Measurements from ENCODE around the gene HEY2. TPM values are rescaled to one million over a fixed set of nuclear protein-coding genes. Genes with fewer than 3 reads are reported as not detected.
A peak's percentile ranks its signal among the peaks of the same experiment; 100 is the strongest.
"Not testable (repeated sequence)": the region's sequence is repeated elsewhere in the genome, so short reads cannot be mapped to it uniquely, and the experiment has no call there.

Gene HEY2
- not detected for total RNA-seq
- under 1 TPM in 3 of 4 donors, not detected in 1; 0.34 to 0.39 (median 0.38) TPM for polyA plus RNA-seq

DNA sequence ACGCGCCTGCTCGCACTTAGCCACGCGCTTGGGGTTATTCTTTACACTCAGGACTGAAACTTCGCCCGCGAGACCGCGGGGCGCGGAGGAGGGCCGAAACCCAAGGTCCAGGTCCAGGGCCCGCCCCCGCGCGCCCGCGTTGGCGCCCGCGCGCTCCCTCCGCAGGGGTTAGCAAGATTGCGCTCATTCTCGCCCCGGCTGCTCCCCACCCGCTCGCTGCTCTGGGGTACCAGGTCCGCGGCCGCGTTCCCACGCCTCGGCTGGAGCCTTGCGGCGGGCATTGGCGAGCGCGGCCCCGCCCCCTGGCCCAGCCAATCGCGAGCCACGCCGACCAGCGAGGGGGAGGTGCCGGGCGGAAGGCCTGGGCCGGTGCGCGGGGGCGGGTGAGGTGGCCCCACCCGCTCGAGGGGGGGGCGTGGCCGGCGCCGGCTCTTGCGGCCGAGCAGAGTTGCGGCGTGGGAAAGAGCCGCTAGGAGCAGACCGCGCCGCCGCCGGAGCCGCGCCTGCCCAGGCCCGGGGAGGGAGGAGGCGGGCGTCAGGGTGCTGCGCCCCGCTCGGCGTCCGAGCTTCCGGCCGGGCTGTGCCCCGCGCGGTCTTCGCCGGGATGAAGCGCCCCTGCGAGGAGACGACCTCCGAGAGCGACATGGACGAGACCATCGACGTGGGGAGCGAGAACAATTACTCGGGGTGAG is at the start of gene HEY2:
TSS of gene HEY2 (plus strand) at position 460 of the 692 bp plus-strand sequence. CDS start at position 605, 145 bp downstream.
- Mint-ChIP-seq H3K4me1 (peaks cover 16 to 41% (median 28%) of the 10 kb centered on the region in 4 donors), H3K27me3 (peaks cover 90% of the 10 kb centered on the region), H3K4me3 (peak within 1 kb of the TSS; percentile 61 to 95 (median 93)), H3K27ac (peak within 1 kb of the TSS; percentile 83 to 89 (median 88)), H3K9me3 (peaks cover 0 to 3% (median 0%) of the 10 kb centered on the region in 7 donors), H3K36me3 (no peaks in the 10 kb centered on the region)
- no peaks in the 10 kb centered on the region for H3K36me3 ChIP-seq (ENCODE audit: control insufficient read depth, insufficient read depth, low read length)
- peaks cover 58% of the 10 kb centered on the region for H3K27me3 ChIP-seq (ENCODE audit: control insufficient read depth, insufficient read depth, low read length)
- H3K4me1 ChIP-seq (ENCODE audit: control insufficient read depth, insufficient read depth, low read length, poor library complexity, severe bottlenecking) = peaks cover 45% of the 10 kb centered on the region
- no peaks in the 10 kb centered on the region for H3K9me3 ChIP-seq (ENCODE audit: control insufficient read depth in 2 of 2, low read length in 2 of 2)
- ATAC-seq (ENCODE audit: low read depth in 2 of 2) (peak; percentile 80 to 81), DNase-seq (peak; percentile 72 to 86 (median 76))
- H3K27ac ChIP-seq (ENCODE audit: insufficient read depth, low read length, poor library complexity, severe bottlenecking) = no peak within 1 kb of the TSS
- peak within 1 kb of the TSS; percentile 77 for H3K4me3 ChIP-seq (ENCODE audit: low read depth, low read length)

GRCh38 chr6:125700581-125701353 is 48.7 kb upstream of the HEY2 start:
- Histone ChIP-seq H3K27me3 (ENCODE audit: control insufficient read depth, insufficient read depth, low read length) (no peaks in the 10 kb centered on the region), H3K9me3 (ENCODE audit: control insufficient read depth in 2 of 2, low read length in 2 of 2) (no peaks in the 10 kb centered on the region), H3K27ac (ENCODE audit: insufficient read depth, low read length, poor library complexity, severe bottlenecking) (no peak overlapping the region), H3K4me1 (ENCODE audit: control insufficient read depth, insufficient read depth, low read length, poor library complexity, severe bottlenecking) (no peaks in the 10 kb centered on the region), H3K36me3 (ENCODE audit: control insufficient read depth, insufficient read depth, low read length) (no peaks in the 10 kb centered on the region), H3K4me3 (ENCODE audit: low read depth, low read length) (no peak overlapping the region)
- DNase-seq (no peak), ATAC-seq (ENCODE audit: low read depth in 2 of 2) (no peak)
- H3K27me3 Mint-ChIP-seq = peaks cover 4% of the 10 kb centered on the region
- H3K4me1 Mint-ChIP-seq = no peaks in the 10 kb centered on the region
- H3K9me3 Mint-ChIP-seq = peaks cover 0 to 2% (median 0%) of the 10 kb centered on the region in 7 donors
- H3K4me3 Mint-ChIP-seq = no peak overlapping the region
- no peaks in the 10 kb centered on the region for H3K36me3 Mint-ChIP-seq
- H3K27ac Mint-ChIP-seq = peak overlapping the region in 1 of 3 donors; percentile 14

DNA sequence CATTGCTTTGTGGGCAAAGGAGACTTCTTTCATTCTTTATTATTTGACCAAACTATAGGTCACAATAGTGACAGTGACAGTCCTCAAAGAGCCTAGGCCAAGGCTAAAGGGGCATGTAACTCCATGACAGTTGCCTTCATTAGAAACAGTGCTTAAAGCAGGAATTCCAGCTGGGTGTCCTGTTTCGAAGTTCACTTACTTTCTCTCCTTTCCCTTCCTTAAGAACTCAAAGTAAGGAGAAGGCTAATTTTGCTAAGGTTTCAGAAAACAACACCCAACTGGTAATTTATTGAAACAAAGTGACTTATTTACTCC is 48.1 kb upstream of the HEY2 start:
- H3K4me1 Mint-ChIP-seq = peaks cover 0 to 2% (median 0%) of the 10 kb centered on the region in 4 donors
- peaks cover 4% of the 10 kb centered on the region for H3K27me3 Mint-ChIP-seq
- H3K9me3 Mint-ChIP-seq = peaks cover 0 to 3% (median 0%) of the 10 kb centered on the region in 7 donors

GRCh38 chr6:125703882-125704281 is 45.5 kb upstream of the HEY2 start:
- not testable (repeated sequence) for H3K4me3 ChIP-seq (ENCODE audit: low read depth, low read length); DNase-seq; H3K27ac ChIP-seq (ENCODE audit: insufficient read depth, low read length, poor library complexity, severe bottlenecking); H3K27ac Mint-ChIP-seq; H3K4me1 Mint-ChIP-seq; H3K4me3 Mint-ChIP-seq; H3K27me3 ChIP-seq (ENCODE audit: control insufficient read depth, insufficient read depth, low read length); H3K36me3 Mint-ChIP-seq; H3K27me3 Mint-ChIP-seq; H3K36me3 ChIP-seq (ENCODE audit: control insufficient read depth, insufficient read depth, low read length); H3K9me3 ChIP-seq (ENCODE audit: control insufficient read depth in 2 of 2, low read length in 2 of 2); H3K4me1 ChIP-seq (ENCODE audit: control insufficient read depth, insufficient read depth, low read length, poor library complexity, severe bottlenecking); ATAC-seq (ENCODE audit: low read depth in 2 of 2); H3K9me3 Mint-ChIP-seq

More for the DNA sequence above, 48.1 kb upstream of the HEY2 start:
- no peak overlapping the region for H3K27ac Mint-ChIP-seq
- no peaks in the 10 kb centered on the region for H3K27me3 ChIP-seq (ENCODE audit: control insufficient read depth, insufficient read depth, low read length)
- no peak overlapping the region for H3K4me3 ChIP-seq (ENCODE audit: low read depth, low read length)
- ATAC-seq (ENCODE audit: low read depth in 2 of 2) = no peak
- H3K36me3 ChIP-seq (ENCODE audit: control insufficient read depth, insufficient read depth, low read length) = no peaks in the 10 kb centered on the region
- H3K9me3 ChIP-seq (ENCODE audit: control insufficient read depth in 2 of 2, low read length in 2 of 2) = no peaks in the 10 kb centered on the region
- H3K27ac ChIP-seq (ENCODE audit: insufficient read depth, low read length, poor library complexity, severe bottlenecking) = no peak overlapping the region
- H3K36me3 Mint-ChIP-seq = no peaks in the 10 kb centered on the region
- no peak for DNase-seq
- no peaks in the 10 kb centered on the region for H3K4me1 ChIP-seq (ENCODE audit: control insufficient read depth, insufficient read depth, low read length, poor library complexity, severe bottlenecking)
- no peak overlapping the region for H3K4me3 Mint-ChIP-seq

GRCh38 chr6:125707615-125708243 is 41.7 kb upstream of the HEY2 start:
- ATAC-seq (ENCODE audit: low read depth in 2 of 2) (no peak), DNase-seq (no peak)
- Histone ChIP-seq H3K4me1 (ENCODE audit: control insufficient read depth, insufficient read depth, low read length, poor library complexity, severe bottlenecking) (no peaks in the 10 kb centered on the region), H3K27me3 (ENCODE audit: control insufficient read depth, insufficient read depth, low read length) (no peaks in the 10 kb centered on the region), H3K4me3 (ENCODE audit: low read depth, low read length) (no peak overlapping the region), H3K9me3 (ENCODE audit: control insufficient read depth in 2 of 2, low read length in 2 of 2) (no peaks in the 10 kb centered on the region), H3K36me3 (ENCODE audit: control insufficient read depth, insufficient read depth, low read length) (no peaks in the 10 kb centered on the region), H3K27ac (ENCODE audit: insufficient read depth, low read length, poor library complexity, severe bottlenecking) (no peak overlapping the region)
- H3K27me3 Mint-ChIP-seq = peaks cover 4% of the 10 kb centered on the region
- peaks cover 0 to 11% (median 4%) of the 10 kb centered on the region in 7 donors for H3K9me3 Mint-ChIP-seq
- no peaks in the 10 kb centered on the region for H3K36me3 Mint-ChIP-seq
- H3K27ac Mint-ChIP-seq = no peak overlapping the region
- no peak overlapping the region for H3K4me3 Mint-ChIP-seq
- peaks cover 0 to 2% (median 0%) of the 10 kb centered on the region in 4 donors for H3K4me1 Mint-ChIP-seq

- H3K4me1 ChIP-seq (ENCODE audit: control insufficient read depth, insufficient read depth, low read length, poor library complexity, severe bottlenecking) = no peaks in the 10 kb centered on the region
- no peaks in the 10 kb centered on the region for H3K9me3 ChIP-seq (ENCODE audit: control insufficient read depth in 2 of 2, low read length in 2 of 2)
- H3K9me3 Mint-ChIP-seq = peaks cover 0 to 18% (median 3%) of the 10 kb centered on the region in 7 donors
- no peaks in the 10 kb centered on the region for H3K27me3 ChIP-seq (ENCODE audit: control insufficient read depth, insufficient read depth, low read length)
- no peaks in the 10 kb centered on the region for H3K36me3 ChIP-seq (ENCODE audit: control insufficient read depth, insufficient read depth, low read length)
- H3K36me3 Mint-ChIP-seq = no peaks in the 10 kb centered on the region
- H3K4me3 ChIP-seq (ENCODE audit: low read depth, low read length) = no peak overlapping the region
- H3K4me3 Mint-ChIP-seq = no peak overlapping the region
- no peak overlapping the region for H3K27ac Mint-ChIP-seq
- DNase-seq = no peak
- H3K4me1 Mint-ChIP-seq = peaks cover 0 to 5% (median under 1%) of the 10 kb centered on the region in 4 donors
- no peaks in the 10 kb centered on the region for H3K27me3 Mint-ChIP-seq
- ATAC-seq (ENCODE audit: low read depth in 2 of 2) = no peak
- no peak overlapping the region for H3K27ac ChIP-seq (ENCODE audit: insufficient read depth, low read length, poor library complexity, severe bottlenecking)
These were observed 38.3 kb upstream of the HEY2 start for GRCh38 chr6:125711013-125711675.

DNA sequence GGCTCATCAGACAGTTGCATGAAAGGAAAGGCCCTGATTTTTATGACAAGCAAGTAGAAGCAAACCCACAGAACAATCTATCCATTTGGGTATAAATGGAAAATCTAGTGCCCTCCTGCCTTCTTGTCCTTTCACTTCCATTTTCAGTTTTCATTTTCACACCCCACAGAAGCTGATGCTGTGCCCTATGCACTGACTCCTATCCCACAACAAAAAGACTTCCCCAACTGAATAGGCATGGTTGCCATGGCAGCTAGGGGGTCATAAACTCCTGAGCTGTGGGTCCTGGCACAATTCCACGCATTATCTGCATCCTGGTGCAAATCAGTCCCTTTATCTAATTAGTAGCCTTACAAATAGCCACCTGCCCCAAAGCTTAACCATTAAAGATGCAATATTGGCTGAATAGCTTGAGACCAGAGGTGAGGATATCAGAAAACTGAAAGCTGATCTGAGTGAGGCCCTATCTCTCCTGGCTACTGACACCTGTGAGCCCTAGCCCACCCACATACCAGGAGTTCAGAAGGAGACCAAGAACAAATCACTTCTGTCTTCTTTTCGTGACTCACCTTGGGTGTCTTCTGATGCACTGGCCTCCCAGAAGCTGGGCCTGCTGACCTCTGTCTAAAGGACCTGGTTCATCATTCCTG is 34.9 kb upstream of the HEY2 start:
- H3K27ac Mint-ChIP-seq = no peak overlapping the region
- DNase-seq = peak in 1 of 3 donors; percentile 3

More for the DNA sequence above, 34.9 kb upstream of the HEY2 start:
- peaks cover 2% of the 10 kb centered on the region for H3K27me3 ChIP-seq (ENCODE audit: control insufficient read depth, insufficient read depth, low read length)
- no peak overlapping the region for H3K4me3 ChIP-seq (ENCODE audit: low read depth, low read length)
- Mint-ChIP-seq H3K4me1 (peaks cover 0 to 5% (median under 1%) of the 10 kb centered on the region in 4 donors), H3K36me3 (no peaks in the 10 kb centered on the region), H3K9me3 (peaks cover 0 to 17% (median 2%) of the 10 kb centered on the region in 7 donors), H3K27me3 (no peaks in the 10 kb centered on the region), H3K4me3 (no peak overlapping the region)
- H3K4me1 ChIP-seq (ENCODE audit: control insufficient read depth, insufficient read depth, low read length, poor library complexity, severe bottlenecking) = no peaks in the 10 kb centered on the region
- H3K9me3 ChIP-seq (ENCODE audit: control insufficient read depth in 2 of 2, low read length in 2 of 2) = no peaks in the 10 kb centered on the region
- H3K36me3 ChIP-seq (ENCODE audit: control insufficient read depth, insufficient read depth, low read length) = no peaks in the 10 kb centered on the region
- ATAC-seq (ENCODE audit: low read depth in 2 of 2) = no peak
- no peak overlapping the region for H3K27ac ChIP-seq (ENCODE audit: insufficient read depth, low read length, poor library complexity, severe bottlenecking)

All from CD4-positive, CD25-positive, alpha-beta regulatory T cell (primary cell).